HG03558 (cell line): ENCODE measurements around the gene MAP3K7.

Experiments
- ATAC-seq: cut with Tn5 transposase; IDR thresholded peaks from one replicate; pipeline ENCODE4 v1.9.1; 2021; ENCODE audit warnings: moderate number of reproducible peaks; ENCODE audit not compliant: unreplicated experiment; ENCODE audit errors: extremely low read depth

Gene MAP3K7

DNA sequence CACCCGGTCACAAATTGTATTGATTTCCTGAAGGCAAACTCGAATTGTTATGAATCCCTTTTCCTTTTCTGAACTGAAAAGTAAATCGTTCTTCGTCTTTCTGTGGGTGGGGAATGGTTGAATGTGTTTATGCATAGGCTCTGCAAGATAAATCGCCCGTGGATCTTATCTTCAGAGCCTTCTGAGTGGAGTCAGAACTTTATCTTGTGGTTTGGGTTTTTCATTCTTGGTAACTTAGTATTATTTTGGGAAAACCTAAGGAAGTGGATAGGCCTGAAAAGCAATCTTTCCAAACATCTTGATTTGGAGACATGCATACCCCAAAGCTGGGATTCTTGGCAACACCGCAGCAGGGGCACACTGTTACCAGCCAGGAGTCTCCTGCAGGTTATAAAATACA lies 122.4 kb downstream of the MAP3K7 start:
- no peak for ATAC-seq

- ATAC-seq, result no peak
Observed at GRCh38 chr6:90463874-90464273, 123.0 kb downstream of the MAP3K7 start.
